ENCODE data around the gene SH3BP1. TPM values are rescaled to one million over a fixed set of nuclear protein-coding genes. Genes with fewer than 3 reads are reported as not detected.

Gene SH3BP1
- total and polyA plus RNA-seq, 2 of the 8 experiments (the other 6 are each of a cell fraction or from before 2014, with no cell fraction given) = 23.9 to 40.3 TPM

DNA sequence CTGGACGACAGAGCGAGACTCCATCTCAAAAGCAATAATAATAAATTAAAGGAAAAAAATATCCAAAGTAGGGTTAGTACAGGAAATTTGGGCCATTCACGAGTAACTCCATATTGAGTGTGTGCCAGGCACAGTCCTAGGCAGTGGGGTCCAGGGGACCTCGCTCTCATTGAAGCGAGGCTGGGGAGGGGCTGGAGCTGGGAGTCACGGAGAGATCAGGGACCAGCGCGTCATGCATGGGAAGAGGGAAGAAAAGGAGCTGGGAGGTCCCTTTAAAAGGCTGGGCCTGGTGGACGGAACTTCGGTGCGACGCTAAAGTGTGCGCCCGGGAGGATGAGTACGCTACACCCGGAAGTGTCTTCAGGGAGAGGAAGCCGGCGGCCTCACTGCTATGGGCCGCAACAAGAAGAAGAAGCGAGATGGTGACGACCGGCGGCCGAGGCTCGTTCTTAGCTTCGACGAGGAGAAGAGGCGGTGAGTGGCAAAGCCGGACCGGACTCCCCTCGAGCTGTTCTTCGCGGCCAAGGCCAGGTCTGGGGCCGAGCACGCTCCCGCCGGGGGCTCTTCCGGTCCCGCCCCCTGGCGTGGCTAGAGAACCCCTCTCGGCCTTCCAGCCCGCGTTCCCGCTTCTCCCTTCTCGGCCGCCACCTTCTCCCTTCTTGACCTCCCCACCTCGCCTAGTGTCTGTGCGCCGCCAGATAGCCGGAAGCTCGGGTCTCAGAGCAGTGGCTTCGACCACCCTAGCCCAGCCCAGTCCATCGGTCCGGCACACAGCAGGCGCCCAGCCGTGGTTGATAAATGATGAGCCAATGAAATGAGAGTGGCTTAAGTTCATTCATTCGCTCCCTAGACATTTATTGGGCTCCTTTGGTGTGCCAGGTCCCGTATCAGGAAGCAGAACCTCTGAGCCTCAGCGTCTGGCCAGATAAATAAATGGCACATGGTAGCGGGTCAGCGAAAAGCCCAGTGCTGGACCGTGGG, 46.8 kb downstream of the SH3BP1 start, which contains the start of gene NOL12 (continued):
- TF ChIP-seq CTBP2 (IDR thresholded peaks at IDR 0.05; ENCODE audit: borderline replicate concordance, insufficient read depth, insufficient read length, low read length) (no peak), ZNF274 (IDR thresholded peaks at IDR 0.05; ENCODE audit: borderline replicate concordance, extremely low read depth, low read length) (no peak), SUZ12 (IDR thresholded peaks at IDR 0.05; ENCODE audit: low read length) (no peak), KDM4A (IDR thresholded peaks at IDR 0.05; ENCODE audit: low read depth, low read length, severe bottlenecking) (no peak), RFX5 (IDR thresholded peaks at IDR 0.05; ENCODE audit: borderline replicate concordance, low read depth, low read length) (no peak), TCF12 (IDR thresholded peaks at IDR 0.05; ENCODE audit: low read depth, low read length) (no peak), MAX (IDR thresholded peaks at IDR 0.05) (peak; percentile 72), CHD1 (IDR thresholded peaks at IDR 0.05; ENCODE audit: low read depth, low read length) (no peak), CREB1 (IDR thresholded peaks at IDR 0.05) (peak; percentile 86), ATF2 (IDR thresholded peaks at IDR 0.05; ENCODE audit: low read length) (peak; percentile 78; the same call in 1 of the 2 replicates), GTF2F1 (IDR thresholded peaks at IDR 0.05; ENCODE audit: borderline replicate concordance, low read depth, low read length) (no peak), POLR2AphosphoS5 (IDR thresholded peaks at IDR 0.05; ENCODE audit: low read depth, low read length) (peak; percentile 85), POLR2A (IDR thresholded peaks at IDR 0.05; ENCODE audit: control extremely low read depth in 1 of 2, low read depth in 2 of 2, low read length in 2 of 2) (peak in 1 of 2 experiments; percentile 88; a peak in 2 of 3 replicates), NRF1 (IDR thresholded peaks at IDR 0.05; ENCODE audit: low read depth, low read length) (no peak), KDM5A (IDR thresholded peaks at IDR 0.05; ENCODE audit: low read length) (peak; percentile 70), SP2 (IDR thresholded peaks at IDR 0.05; ENCODE audit: low read length) (no peak), YY1 (IDR thresholded peaks at IDR 0.05; ENCODE audit: low read depth, low read length) (no peak), HDAC2 (IDR thresholded peaks at IDR 0.05; ENCODE audit: borderline replicate concordance in 1 of 2, low read depth in 2 of 2, low read length in 2 of 2) (peak in 1 of 2 experiments; percentile 31; a peak in 1 of 4 replicates), SIX5 (IDR thresholded peaks at IDR 0.05; ENCODE audit: low read depth, low read length) (peak; percentile 10; the same call in 1 of the 2 replicates), BCL11A (IDR thresholded peaks at IDR 0.05; ENCODE audit: low read depth in 2 of 2, low read length in 2 of 2) (no peak)
- TF ChIP-seq, protein P1, sequence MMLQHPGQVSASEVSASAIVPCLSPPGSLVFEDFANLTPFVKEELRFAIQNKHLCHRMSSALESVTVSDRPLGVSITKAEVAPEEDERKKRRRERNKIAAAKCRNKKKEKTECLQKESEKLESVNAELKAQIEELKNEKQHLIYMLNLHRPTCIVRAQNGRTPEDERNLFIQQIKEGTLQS (IDR thresholded peaks at IDR 0.05; ENCODE audit: insufficient read depth, low read depth, low read length) = no peak

Measured in H1 (cell line).